Keratinocyte (primary cell): ENCODE results near the gene SLC25A21. TPM values are rescaled to one million over a fixed set of nuclear protein-coding genes. Genes with fewer than 3 reads are reported as not detected.
A peak's percentile ranks its signal among the peaks of the same experiment; 100 is the strongest.

Experiments used
- DNase-seq: peaks from one replicate; pipeline ENCODE4 v3.0.0-alpha.2; 2011; ENCODE audit warnings: low read depth, missing footprints, low spot score
- FAIRE-seq: peaks from 2 replicates; lab custom pipeline; 2011; peaks lifted over from hg19 to GRCh38; lab: Jason Lieb, UNC
- H2AFZ ChIP-seq: 2 replicates; pipeline ENCODE4 v1.6.0; 2012; ENCODE audit warnings: low read length, control low read depth, inconsistent platforms; ENCODE audit not compliant: control insufficient read depth
- H3K27ac ChIP-seq: 2 replicates; pipeline ENCODE4 v1.5.1; 2011; ENCODE audit warnings: low read length; ENCODE audit not compliant: control insufficient read depth, insufficient read depth
- H3K27me3 ChIP-seq: 3 replicates; pipeline ENCODE4 v1.6.0; 2011; ENCODE audit warnings: low read length; ENCODE audit not compliant: control insufficient read depth, insufficient read depth; ENCODE audit errors: extremely low read depth
- H3K36me3 ChIP-seq, 2 experiments: 2 replicates in 1 of 2; 3 replicates in 1 of 2; pipeline ENCODE4 v1.5.1; 2011; ENCODE audit warnings: low read length in 2 of 2, mild to moderate bottlenecking in 1 of 2; ENCODE audit not compliant: control insufficient read depth in 2 of 2, insufficient read depth in 2 of 2; ENCODE audit errors: extremely low read depth in 1 of 2
- H3K4me1 ChIP-seq: 3 replicates; pipeline ENCODE4 v1.5.1; 2011; ENCODE audit warnings: low read length; ENCODE audit not compliant: control insufficient read depth, insufficient read depth; ENCODE audit errors: extremely low read depth
- H3K4me2 ChIP-seq: 3 replicates; pipeline ENCODE4 v1.6.0; 2011; ENCODE audit warnings: low read depth, low read length; ENCODE audit not compliant: control insufficient read depth, insufficient read depth; ENCODE audit errors: extremely low read depth
- H3K4me3 ChIP-seq, 3 experiments: fragments of 200-600 bp in 1 of 3; sonication (generic) in 1 of 3; 2 replicates in 2 of 3; 3 replicates in 1 of 3; pipeline ENCODE4 v1.5.1; 2011 to 2016; ENCODE audit warnings: low read length in 3 of 3, mild to moderate bottlenecking in 3 of 3, control low read depth in 2 of 3, inconsistent platforms in 1 of 3, low read depth in 1 of 3, mixed read lengths in 1 of 3, mixed run types in 1 of 3, moderate library complexity in 1 of 3; ENCODE audit not compliant: control insufficient read depth in 2 of 3, insufficient read depth in 2 of 3; ENCODE audit errors: extremely low read depth in 1 of 3
- H3K79me2 ChIP-seq: 2 replicates; pipeline ENCODE4 v1.6.0; 2012; ENCODE audit warnings: low read length; ENCODE audit not compliant: control insufficient read depth, insufficient read depth
- H3K9ac ChIP-seq: 3 replicates; pipeline ENCODE4 v1.6.0; 2011; ENCODE audit warnings: low read length; ENCODE audit not compliant: control insufficient read depth, insufficient read depth; ENCODE audit errors: extremely low read depth
- H3K9me1 ChIP-seq: 3 replicates; pipeline ENCODE4 v1.6.0; 2011; ENCODE audit warnings: low read length; ENCODE audit not compliant: control insufficient read depth, insufficient read depth; ENCODE audit errors: extremely low read depth
- H3K9me3 ChIP-seq: 2 replicates; pipeline ENCODE4 v1.5.1; 2012; ENCODE audit warnings: low read depth, low read length; ENCODE audit not compliant: control insufficient read depth
- H4K20me1 ChIP-seq: 3 replicates; pipeline ENCODE4 v1.6.0; 2011; ENCODE audit warnings: low read length; ENCODE audit not compliant: control insufficient read depth, insufficient read depth; ENCODE audit errors: extremely low read depth
- EZH2 ChIP-seq: IDR thresholded peaks from one replicate; pipeline ENCODE4 v1.6.1; 2012; ENCODE audit warnings: inconsistent platforms, mild to moderate bottlenecking, low read length, moderate library complexity
- dilution Hi-C: fragments of 300-500 bp; cut with MboI; formaldehyde crosslinking; loops from one replicate; pipeline ENCODE4 v1.7.0; 2020; ENCODE audit warnings: low sequenced_read_pairs; ENCODE audit not compliant: extremely low pct_ligation_motif_present
- polyA plus RNA-seq, 5 experiments: library from polyadenylated mRNA; depleted of rRNA in 3 of 5; stranded (reverse) in 3 of 5; stranded (forward) in 1 of 5; unstranded in 1 of 5; fragments of >200 nt; gene quantifications; 1 replicate in 1 of 5; 2 replicates in 3 of 5; 3 replicates in 1 of 5; pipeline versions ENCODE4 v1.2.1 to v1.2.3, GENCODE V29; 2011 to 2012; ENCODE audit warnings: missing spikeins in 2 of 5, low read depth in 1 of 5, low replicate concordance in 1 of 5
- TF ChIP-seq, protein P1 (sequence below), 3 experiments: IDR thresholded peaks in 1 of 3; conservative IDR thresholded peaks in 1 of 3; optimal IDR thresholded peaks in 1 of 3; 2 replicates in 2 of 3; 3 replicates in 1 of 3; pipeline versions ENCODE3 to v1.5.1; 2011; ENCODE audit warnings: low read length in 3 of 3, mild to moderate bottlenecking in 3 of 3, moderate library complexity in 2 of 3, control low read depth in 1 of 3, inconsistent platforms in 1 of 3; ENCODE audit not compliant: insufficient read depth in 2 of 3; ENCODE audit errors: extremely low read depth in 1 of 3

Gene SLC25A21
- polyA plus RNA-seq, 1 donor (not counting 4 experiments of a cell fraction or from before 2014, with no cell fraction given) = 0.66 TPM

- peak; percentile 74 for FAIRE-seq
- peaks cover 11% of the 10 kb centered on the region for H3K4me1 ChIP-seq
- H2AFZ ChIP-seq = no peak overlapping the region
- H3K27me3 ChIP-seq = no peaks in the 10 kb centered on the region
- dilution Hi-C loops = no loop called here
- H3K27ac ChIP-seq = no peak overlapping the region
- H3K4me2 ChIP-seq = peak overlapping the region; percentile 25
- no peaks in the 10 kb centered on the region for H3K9me1 ChIP-seq
- H3K9me3 ChIP-seq = no peaks in the 10 kb centered on the region
- TF ChIP-seq, protein P1, sequence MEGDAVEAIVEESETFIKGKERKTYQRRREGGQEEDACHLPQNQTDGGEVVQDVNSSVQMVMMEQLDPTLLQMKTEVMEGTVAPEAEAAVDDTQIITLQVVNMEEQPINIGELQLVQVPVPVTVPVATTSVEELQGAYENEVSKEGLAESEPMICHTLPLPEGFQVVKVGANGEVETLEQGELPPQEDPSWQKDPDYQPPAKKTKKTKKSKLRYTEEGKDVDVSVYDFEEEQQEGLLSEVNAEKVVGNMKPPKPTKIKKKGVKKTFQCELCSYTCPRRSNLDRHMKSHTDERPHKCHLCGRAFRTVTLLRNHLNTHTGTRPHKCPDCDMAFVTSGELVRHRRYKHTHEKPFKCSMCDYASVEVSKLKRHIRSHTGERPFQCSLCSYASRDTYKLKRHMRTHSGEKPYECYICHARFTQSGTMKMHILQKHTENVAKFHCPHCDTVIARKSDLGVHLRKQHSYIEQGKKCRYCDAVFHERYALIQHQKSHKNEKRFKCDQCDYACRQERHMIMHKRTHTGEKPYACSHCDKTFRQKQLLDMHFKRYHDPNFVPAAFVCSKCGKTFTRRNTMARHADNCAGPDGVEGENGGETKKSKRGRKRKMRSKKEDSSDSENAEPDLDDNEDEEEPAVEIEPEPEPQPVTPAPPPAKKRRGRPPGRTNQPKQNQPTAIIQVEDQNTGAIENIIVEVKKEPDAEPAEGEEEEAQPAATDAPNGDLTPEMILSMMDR (optimal IDR thresholded peaks at IDR 0.05 in 1 of 3, IDR thresholded peaks at IDR 0.05 in 1 of 3, conservative IDR thresholded peaks at IDR 0.05 in 1 of 3; ENCODE audit: extremely low read depth in 1 of 3, insufficient read depth in 2 of 3, low read length in 3 of 3) = no peak
- TF ChIP-seq EZH2 = no peak
- H4K20me1 ChIP-seq = no peaks in the 10 kb centered on the region
- H3K36me3 ChIP-seq = no peaks in the 10 kb centered on the region
- no peak overlapping the region for H3K4me3 ChIP-seq
- no peak for DNase-seq
- no peaks in the 10 kb centered on the region for H3K79me2 ChIP-seq
- H3K9ac ChIP-seq = no peak overlapping the region
These were observed 297.8 kb downstream of the SLC25A21 start for GRCh38 chr14:36874396-36875138.

GRCh38 chr14:36870776-36871175 is 301.6 kb downstream of the SLC25A21 start:
- no peak for FAIRE-seq
- no peaks in the 10 kb centered on the region for H3K36me3 ChIP-seq
- TF ChIP-seq, protein P1 (optimal IDR thresholded peaks at IDR 0.05 in 1 of 3, IDR thresholded peaks at IDR 0.05 in 1 of 3, conservative IDR thresholded peaks at IDR 0.05 in 1 of 3; ENCODE audit: extremely low read depth in 1 of 3, insufficient read depth in 2 of 3, low read length in 3 of 3) = no peak
- TF ChIP-seq EZH2 = no peak

More at GRCh38 chr14:36870776-36871175, 301.6 kb downstream of the SLC25A21 start:
- no peak overlapping the region for H3K4me2 ChIP-seq
- no peak overlapping the region for H3K4me3 ChIP-seq
- H4K20me1 ChIP-seq = no peaks in the 10 kb centered on the region
- no peaks in the 10 kb centered on the region for H3K9me3 ChIP-seq
- H3K9ac ChIP-seq = no peak overlapping the region
- DNase-seq = no peak
- no peaks in the 10 kb centered on the region for H3K27me3 ChIP-seq
- no peak overlapping the region for H3K27ac ChIP-seq
- dilution Hi-C loops = no loop called here
- H3K79me2 ChIP-seq = no peaks in the 10 kb centered on the region
- peaks cover 11% of the 10 kb centered on the region for H3K4me1 ChIP-seq
- no peaks in the 10 kb centered on the region for H3K9me1 ChIP-seq
- no peak overlapping the region for H2AFZ ChIP-seq
